COR-L47 (cell line): ENCODE measurements around the gene CYP4B1.

Source experiments
- DNase-seq: peaks from one replicate; lab custom pipeline; 2025; lab: John Stamatoyannopoulos, UW

Gene CYP4B1

GRCh38 chr1:46797696-46798470, 963 bp upstream of the CYP4B1 start:
- DNase-seq, result no peak

DNA sequence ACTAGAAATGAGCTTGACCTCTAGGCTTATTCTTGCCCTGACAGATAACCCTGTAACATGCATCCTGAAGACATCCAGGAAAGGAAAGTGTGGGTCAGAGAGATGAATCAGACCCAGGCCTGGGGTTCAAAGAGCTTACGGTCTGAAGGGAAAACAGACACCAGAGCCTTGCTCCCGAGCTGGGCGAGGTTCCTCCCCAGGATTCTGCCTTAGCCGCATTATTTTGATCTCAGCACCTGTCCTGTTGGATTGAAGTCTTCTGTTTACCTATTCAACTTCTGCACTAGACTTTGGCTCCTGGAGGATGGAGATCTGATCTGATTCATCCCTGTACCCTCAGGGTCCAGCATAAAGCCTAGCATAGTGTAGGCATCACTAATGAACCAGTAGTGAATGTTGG, 1.9 kb downstream of the CYP4B1 start:
- DNase-seq, result no peak

DNA sequence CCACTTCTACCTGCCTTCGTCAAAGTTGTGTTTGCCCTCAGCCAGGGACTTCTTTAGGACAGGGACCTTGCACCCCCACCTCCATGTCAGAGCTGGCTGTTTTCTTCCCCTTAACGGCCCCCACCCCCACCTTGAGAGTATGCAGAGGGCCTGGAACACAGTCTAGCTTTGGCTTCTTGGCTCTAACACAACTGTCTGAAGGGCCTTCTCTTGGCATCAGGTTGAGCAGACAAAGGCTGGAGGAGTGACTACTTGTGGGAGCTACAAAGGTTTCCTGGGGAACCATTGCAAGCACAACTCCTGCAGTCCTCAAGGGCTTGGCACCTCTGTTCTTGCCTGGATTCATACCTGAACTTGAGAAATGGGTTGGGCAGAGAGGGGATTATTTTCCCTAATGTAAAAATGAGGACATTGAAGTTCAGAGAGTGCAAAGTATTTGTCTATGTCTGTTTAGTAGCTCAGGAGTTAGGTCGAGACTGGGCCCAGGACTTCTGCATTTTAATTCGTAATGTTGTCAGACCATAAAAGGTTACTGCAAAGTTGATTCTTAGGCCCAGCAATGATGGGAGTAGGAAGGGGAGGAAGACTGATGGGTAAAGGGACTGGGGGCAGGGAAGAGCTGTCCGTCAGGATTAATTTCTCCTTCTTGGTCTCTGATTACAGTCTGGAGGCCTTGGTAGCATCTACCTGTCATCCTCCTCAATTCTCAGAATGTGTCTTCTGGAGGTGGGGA, 2.6 kb downstream of the CYP4B1 start:
- DNase-seq, result no peak

GRCh38 chr1:46802081-46802480, 3.2 kb downstream of the CYP4B1 start:
- DNase-seq, result no peak

DNA sequence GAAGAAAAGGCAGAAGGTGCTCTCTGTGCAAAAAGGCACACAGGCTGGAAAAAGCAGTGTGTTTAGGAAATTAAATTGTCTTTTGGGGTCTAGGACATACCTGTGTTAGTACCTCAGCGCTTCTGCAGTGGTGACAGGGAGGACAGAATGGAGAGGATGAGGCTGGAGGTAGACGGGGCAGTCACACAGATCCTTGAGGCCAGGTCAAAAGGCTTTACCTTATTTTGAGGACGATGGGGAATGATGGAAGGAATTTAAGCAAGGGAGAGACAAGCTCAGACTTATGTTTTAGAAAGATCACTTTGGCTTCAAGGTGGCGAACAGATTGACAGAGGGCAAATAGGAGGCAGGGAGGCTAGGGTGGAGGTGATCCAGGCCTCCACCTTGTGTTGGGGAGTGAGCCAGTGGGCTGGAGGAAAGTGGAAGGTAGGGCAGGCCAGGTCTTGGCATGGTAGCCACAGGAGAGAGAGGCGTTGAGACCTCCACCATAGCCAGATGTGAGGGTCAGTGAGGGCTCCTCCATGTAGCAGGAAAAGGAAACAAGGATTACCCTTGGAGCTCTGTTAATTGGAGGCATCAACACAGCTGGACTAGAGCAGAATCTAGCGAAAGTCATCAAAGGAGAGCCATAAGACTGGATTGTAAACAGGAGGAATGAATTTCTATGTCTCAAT, 4.2 kb downstream of the CYP4B1 start:
- no peak for DNase-seq

GRCh38 chr1:46804027-46804889, 5.4 kb downstream of the CYP4B1 start:
- no peak for DNase-seq

DNA sequence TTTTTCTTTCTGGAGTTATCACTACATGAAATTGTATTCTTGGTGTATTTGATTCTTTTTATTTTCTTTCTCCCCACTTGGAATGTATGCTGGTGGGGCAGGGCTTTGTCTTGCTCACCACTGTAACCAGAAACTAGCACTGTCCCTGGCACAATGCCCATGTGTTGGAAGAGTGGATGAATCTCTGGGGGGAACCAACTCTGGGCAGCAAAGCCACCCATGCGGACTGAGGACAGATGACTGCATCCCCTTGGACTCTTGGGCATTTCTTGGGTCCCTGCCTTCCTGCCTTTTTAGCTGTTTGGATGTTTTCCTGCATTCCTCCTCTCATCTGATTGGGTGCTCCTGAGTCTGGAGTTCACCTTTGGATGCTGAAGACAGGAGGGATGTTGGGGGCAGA, 6.1 kb downstream of the CYP4B1 start:
- DNase-seq, result no peak

- no peak for DNase-seq
These were observed 6.9 kb downstream of the CYP4B1 start for GRCh38 chr1:46805755-46806154.

DNA sequence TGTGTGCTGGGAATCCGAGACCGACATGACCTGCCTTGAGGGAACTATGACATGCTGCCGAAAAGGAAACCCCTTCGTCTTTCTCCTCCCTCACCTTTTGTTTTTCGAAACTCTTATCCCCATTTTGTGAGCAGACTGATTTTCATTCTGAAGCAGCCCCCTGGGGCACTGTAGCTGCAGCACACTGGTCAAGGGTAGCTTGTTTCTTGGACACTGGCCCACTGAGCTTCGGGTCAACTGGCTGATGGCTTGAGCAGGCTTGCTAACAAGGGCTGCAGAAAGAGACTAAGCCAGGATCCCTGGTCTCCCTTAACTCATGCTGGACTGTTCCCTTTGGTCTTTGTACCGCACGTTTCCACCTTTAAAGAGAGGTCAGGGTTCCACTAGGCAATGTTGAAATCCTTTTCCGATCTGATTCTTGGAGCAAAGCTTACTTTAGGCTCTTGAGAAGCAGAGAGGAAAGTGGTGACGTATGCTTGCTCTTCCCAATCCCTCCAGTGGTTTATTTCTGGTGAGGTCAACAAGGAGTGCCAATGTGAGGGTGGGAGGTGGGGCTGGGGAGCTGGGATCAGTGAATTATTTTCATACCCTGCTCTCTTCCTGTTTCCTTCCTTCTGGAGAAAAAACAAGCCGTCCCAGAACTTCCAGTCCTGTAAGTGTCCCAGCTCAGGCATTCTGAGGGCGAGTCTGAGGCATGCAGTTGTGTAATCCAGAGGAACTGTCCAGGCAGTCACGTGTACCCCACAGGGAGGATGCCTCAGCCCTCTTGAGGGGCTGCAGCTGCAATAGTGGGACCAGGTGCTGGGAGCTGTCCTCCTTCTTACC, 7.6 kb downstream of the CYP4B1 start:
- no peak for DNase-seq

GRCh38 chr1:46807046-46807972, 8.5 kb downstream of the CYP4B1 start:
- DNase-seq, result no peak

GRCh38 chr1:46809071-46809470, 10.2 kb downstream of the CYP4B1 start:
- no peak for DNase-seq

- no peak for DNase-seq
These were observed 11.1 kb downstream of the CYP4B1 start for GRCh38 chr1:46809904-46810303.

DNA sequence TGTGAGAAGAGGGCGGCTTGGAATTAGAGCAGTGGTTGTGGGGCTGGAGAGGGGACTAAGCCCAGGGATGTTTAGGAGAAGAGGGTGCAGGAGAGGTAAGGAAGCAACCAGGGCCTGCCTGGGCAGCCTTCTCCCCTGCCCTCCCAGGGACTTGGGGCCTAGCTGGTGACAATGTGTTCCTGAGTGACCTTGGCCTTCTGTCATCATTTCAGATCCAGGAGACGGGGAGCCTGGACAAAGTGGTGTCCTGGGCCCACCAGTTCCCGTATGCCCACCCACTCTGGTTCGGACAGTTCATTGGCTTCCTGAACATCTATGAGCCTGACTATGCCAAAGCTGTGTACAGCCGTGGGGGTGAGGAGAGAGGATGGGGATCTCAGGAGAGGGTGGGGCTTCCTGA, 11.8 kb downstream of the CYP4B1 start:
- no peak for DNase-seq

- no peak for DNase-seq
These were observed 12.2 kb downstream of the CYP4B1 start for GRCh38 chr1:46811053-46811452.

- no peak for DNase-seq
These were observed 13.5 kb downstream of the CYP4B1 start for GRCh38 chr1:46812065-46812963.

- DNase-seq, result no peak
These were observed 14.4 kb downstream of the CYP4B1 start for GRCh38 chr1:46812996-46813857.

- DNase-seq, result no peak
These were observed 15.1 kb downstream of the CYP4B1 start for GRCh38 chr1:46813858-46814396.

- no peak for DNase-seq
These were observed 16.3 kb downstream of the CYP4B1 start for GRCh38 chr1:46815133-46815532.
